Measurements from ENCODE around the gene KLF6. TPM values are rescaled to one million over a fixed set of nuclear protein-coding genes. Genes with fewer than 3 reads are reported as not detected.

The KLF6 gene
- total and polyA plus RNA-seq, 9 of the 15 experiments (the other 6 are each of a cell fraction or from before 2014, with no cell fraction given) = 3.2 to 23.9 (median 8.0) TPM

- TF ChIP-seq GABPB2 (CRISPR knock-in tag; conservative IDR thresholded peaks at IDR 0.05) = no peak
- TF ChIP-seq GABPA (tag; conservative IDR thresholded peaks at IDR 0.05; ENCODE audit: low read depth) = no peak; the same call in none of the 2 replicates
Observed at GRCh38 chr10:3785251-3785850, 342 bp upstream of the KLF6 start (continued).

DNA sequence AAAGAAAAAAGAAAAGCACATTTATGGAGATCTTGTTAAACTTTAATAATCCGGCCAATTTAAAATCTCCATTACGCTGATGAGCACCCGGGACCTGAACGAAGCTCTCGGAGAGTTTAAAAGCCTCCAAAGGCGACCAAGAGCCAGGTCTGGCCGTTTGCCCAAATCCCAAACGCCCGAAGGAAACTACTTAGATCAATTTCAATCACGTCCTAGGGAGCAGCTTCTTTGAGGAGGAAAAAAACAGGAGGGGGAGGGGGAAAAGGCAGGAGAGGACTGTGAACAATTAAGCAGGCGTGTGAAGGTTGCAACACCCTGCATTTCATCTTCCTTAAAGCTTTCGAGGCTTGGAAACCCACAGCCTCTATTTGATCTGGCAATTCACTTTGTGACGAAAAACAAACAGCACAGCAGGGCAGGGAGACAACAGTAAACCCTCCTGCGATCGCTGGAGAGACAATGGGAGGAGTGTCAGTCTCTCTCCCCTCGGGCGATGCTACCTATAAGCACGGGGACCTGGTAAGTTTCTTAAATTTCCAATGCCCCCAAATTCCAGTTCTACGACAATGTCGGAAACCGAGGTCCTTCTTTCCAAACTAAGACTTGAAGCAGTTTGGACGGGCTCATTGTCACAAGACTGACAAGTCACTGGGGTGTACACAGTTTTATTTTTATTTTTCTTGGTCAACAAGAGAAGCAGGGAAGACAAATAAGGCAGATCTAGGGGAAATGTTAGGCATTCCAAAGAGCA is 1.2 kb downstream of the KLF6 start:
- no TSS peak for BruUV-seq (replicated peaks)
- WGBS (ENCODE audit: insufficient coverage, low coverage, missing lambda C conversion rate) = under 1% methylated on average over 22 of the region's 22 CpGs
- TF ChIP-seq ZNF436 (CRISPR knock-in tag; IDR thresholded peaks at IDR 0.05) (no peak), CHCHD3 (CRISPR knock-in tag; IDR thresholded peaks at IDR 0.05) (no peak), OTX1 (CRISPR knock-in tag; IDR thresholded peaks at IDR 0.05) (0 out of 2 replicates have a peak, but pooled peaks have one; percentile 3), DLX4 (CRISPR knock-in tag; IDR thresholded peaks at IDR 0.05) (no peak), MIER1 (IDR thresholded peaks at IDR 0.05; ENCODE audit: low read depth) (no peak), GATA2 (CRISPR knock-in tag; IDR thresholded peaks at IDR 0.05) (no peak), ILK (tag; IDR thresholded peaks at IDR 0.05; ENCODE audit: borderline replicate concordance, low read depth) (no peak), ZBTB11 (CRISPR knock-in tag; IDR thresholded peaks at IDR 0.05) (no peak), CREM (IDR thresholded peaks at IDR 0.05; ENCODE audit: low read depth) (no peak), MEF2A (IDR thresholded peaks at IDR 0.05; ENCODE audit: control insufficient read depth, low read depth, low read length) (no peak), LCOR (CRISPR knock-in tag; IDR thresholded peaks at IDR 0.05) (0 out of 2 replicates have a peak, but pooled peaks have one; percentile 39), ZBED1 (IDR thresholded peaks at IDR 0.05) (0 out of 2 replicates have a peak, but pooled peaks have one; percentile 23), ZSCAN29 (IDR thresholded peaks at IDR 0.05) (no peak)

More for the DNA sequence above, 1.2 kb downstream of the KLF6 start:
- peaks cover 46% of the 10 kb centered on the region for H4K20me1 ChIP-seq (replicated peaks; ENCODE audit: control insufficient read depth, insufficient read depth, low read length)
- peak overlapping the region; percentile 82 for H3K4me2 ChIP-seq (ENCODE audit: insufficient read depth, low read length)
- DNase-seq (ENCODE audit: extremely low read depth in 1 of 4, low spot score in 3 of 4) (peak in 1 of 4 experiments; percentile 23), ATAC-seq (peak; percentile 0; the same call in 1 of the 3 replicates), FAIRE-seq (peak; percentile 57)
- POLR2A ChIA-PET = interaction anchor here (0.7 to 3.3 kb wide), 14 partner anchors 8 to 268 kb away, joined by 3 to 60 read pairs (median 5); no protein-coding TSS in a partner anchor
- H3K4me3 ChIP-seq = peak overlapping the region; percentile 92
- H3K27ac ChIP-seq (ENCODE audit: extremely low read depth, low read depth, low read length) = peak overlapping the region; percentile 89
- CTCF ChIA-PET (ENCODE audit: low intra/inter-chr PET ratio) = no interaction called here
- peak overlapping the region; percentile 79 to 94; a peak in 3 of 4 replicates for H3K9ac ChIP-seq (ENCODE audit: insufficient read depth in 1 of 2, low read depth in 2 of 2, low read length in 2 of 2)
- peaks cover 20% of the 10 kb centered on the region for H3K9me1 ChIP-seq (ENCODE audit: control insufficient read depth, insufficient read depth, low read length)
- H3K79me2 ChIP-seq (ENCODE audit: control insufficient read depth, insufficient read depth, low read length) = peaks cover 53% of the 10 kb centered on the region
- H3K9me3 ChIP-seq (replicated peaks; ENCODE audit: control insufficient read depth, insufficient read depth, low read depth, low read length) = no peaks in the 10 kb centered on the region
- intact Hi-C loops (cut with micrococcal nuclease) (loop anchor here (5.0 kb wide), 1 partner anchor 117 kb away; no protein-coding TSS in a partner anchor), in situ Hi-C loops (cut with MboI) (no loop called here)
- peaks cover 39% of the 10 kb centered on the region for H3K36me3 ChIP-seq (ENCODE audit: control insufficient read depth, insufficient read depth, low read length)
- H2AFZ ChIP-seq (ENCODE audit: low read depth, low read length) = no peak overlapping the region
- peaks cover 20 to 34% of the 10 kb centered on the region in 2 experiments; a peak in 4 of 5 replicates for H3K4me1 ChIP-seq (replicated peaks in 1 of 2; ENCODE audit: control insufficient read depth in 2 of 2, insufficient read depth in 2 of 2, low read length in 2 of 2)
- H3K27me3 ChIP-seq (ENCODE audit: control insufficient read depth in 2 of 2, insufficient read depth in 2 of 2, low read length in 2 of 2) = no peaks in the 10 kb centered on the region

Measured in K562 (cell line).